Parathyroid adenoma (tissue), 2 donors: ENCODE results near the gene CPA5.

Source experiments
- H2AFZ ChIP-seq: fragments of 300-600 bp; sonication (generic); one replicate; pipeline ENCODE4 v1.7.0; 2017; ENCODE audit warnings: antibody characterized with exemption, mild to moderate bottlenecking
- H3K27ac ChIP-seq: fragments of 300-600 bp; sonication (generic); one replicate; pipeline ENCODE4 v1.7.0; 2017
- H3K27me3 ChIP-seq: fragments of 300-600 bp; sonication (generic); one replicate; pipeline ENCODE4 v1.7.0; 2017; ENCODE audit warnings: low read length; ENCODE audit not compliant: control insufficient read depth, insufficient read depth
- H3K36me3 ChIP-seq: fragments of 300-600 bp; sonication (generic); one replicate; pipeline ENCODE4 v1.7.0; 2017; ENCODE audit warnings: low read length; ENCODE audit not compliant: control insufficient read depth, insufficient read depth
- H3K4me1 ChIP-seq: fragments of 300-600 bp; sonication (generic); one replicate; pipeline ENCODE4 v1.7.0; 2017; ENCODE audit warnings: control low read depth
- H3K4me2 ChIP-seq: fragments of 300-600 bp; sonication (generic); one replicate; pipeline ENCODE4 v1.7.0; 2017; ENCODE audit warnings: low read length
- H3K4me3 ChIP-seq: fragments of 300-600 bp; sonication (generic); one replicate; pipeline ENCODE4 v1.7.0; 2017; ENCODE audit warnings: low read depth, low read length
- H3K79me2 ChIP-seq: fragments of 300-600 bp; sonication (generic); one replicate; pipeline ENCODE4 v1.7.0; 2017; ENCODE audit warnings: control low read depth
- H3K9ac ChIP-seq: fragments of 300-600 bp; sonication (generic); one replicate; pipeline ENCODE4 v1.7.0; 2017; ENCODE audit warnings: mild to moderate bottlenecking
- H3K9me3 ChIP-seq: fragments of 300-600 bp; sonication (generic); one replicate; pipeline ENCODE4 v1.7.0; 2017; ENCODE audit warnings: low read length; ENCODE audit not compliant: control insufficient read depth
- TF ChIP-seq, protein P1 (sequence below): fragments of 300-600 bp; sonication (generic); IDR thresholded peaks from one replicate; pipeline ENCODE4 v1.7.0; 2017; ENCODE audit warnings: antibody characterized with exemption, mild to moderate bottlenecking
- donor health status: primary hyperparathyroidism.

CPA5 gene

DNA sequence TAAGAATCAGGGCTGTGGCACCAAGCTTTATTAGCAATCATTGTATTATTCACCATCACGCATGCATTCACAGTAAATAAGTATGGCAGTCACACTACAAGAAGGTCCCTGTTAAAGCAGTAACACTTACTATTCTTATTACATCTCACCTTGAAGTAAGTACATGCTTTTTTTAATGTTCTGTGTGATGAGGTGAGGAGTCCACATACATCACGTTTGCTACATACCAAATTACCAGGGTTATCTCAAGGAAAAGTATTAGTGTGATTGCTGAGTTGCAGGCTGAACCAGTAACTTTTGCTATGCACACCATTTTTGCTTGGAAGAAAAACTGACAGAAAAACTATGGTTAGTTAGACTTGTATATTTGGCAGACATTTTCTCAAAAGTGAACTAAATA lies 60.4 kb downstream of the CPA5 start:
- Histone ChIP-seq H3K27ac (no peak overlapping the region), H3K36me3 (no peaks in the 10 kb centered on the region), H2AFZ (no peak overlapping the region), H3K27me3 (no peaks in the 10 kb centered on the region), H3K79me2 (no peaks in the 10 kb centered on the region), H3K9me3 (no peaks in the 10 kb centered on the region), H3K4me2 (no peak overlapping the region), H3K9ac (no peak overlapping the region), H3K4me3 (no peak overlapping the region), H3K4me1 (no peaks in the 10 kb centered on the region)
- TF ChIP-seq, protein P1, sequence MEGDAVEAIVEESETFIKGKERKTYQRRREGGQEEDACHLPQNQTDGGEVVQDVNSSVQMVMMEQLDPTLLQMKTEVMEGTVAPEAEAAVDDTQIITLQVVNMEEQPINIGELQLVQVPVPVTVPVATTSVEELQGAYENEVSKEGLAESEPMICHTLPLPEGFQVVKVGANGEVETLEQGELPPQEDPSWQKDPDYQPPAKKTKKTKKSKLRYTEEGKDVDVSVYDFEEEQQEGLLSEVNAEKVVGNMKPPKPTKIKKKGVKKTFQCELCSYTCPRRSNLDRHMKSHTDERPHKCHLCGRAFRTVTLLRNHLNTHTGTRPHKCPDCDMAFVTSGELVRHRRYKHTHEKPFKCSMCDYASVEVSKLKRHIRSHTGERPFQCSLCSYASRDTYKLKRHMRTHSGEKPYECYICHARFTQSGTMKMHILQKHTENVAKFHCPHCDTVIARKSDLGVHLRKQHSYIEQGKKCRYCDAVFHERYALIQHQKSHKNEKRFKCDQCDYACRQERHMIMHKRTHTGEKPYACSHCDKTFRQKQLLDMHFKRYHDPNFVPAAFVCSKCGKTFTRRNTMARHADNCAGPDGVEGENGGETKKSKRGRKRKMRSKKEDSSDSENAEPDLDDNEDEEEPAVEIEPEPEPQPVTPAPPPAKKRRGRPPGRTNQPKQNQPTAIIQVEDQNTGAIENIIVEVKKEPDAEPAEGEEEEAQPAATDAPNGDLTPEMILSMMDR, result no peak

DNA sequence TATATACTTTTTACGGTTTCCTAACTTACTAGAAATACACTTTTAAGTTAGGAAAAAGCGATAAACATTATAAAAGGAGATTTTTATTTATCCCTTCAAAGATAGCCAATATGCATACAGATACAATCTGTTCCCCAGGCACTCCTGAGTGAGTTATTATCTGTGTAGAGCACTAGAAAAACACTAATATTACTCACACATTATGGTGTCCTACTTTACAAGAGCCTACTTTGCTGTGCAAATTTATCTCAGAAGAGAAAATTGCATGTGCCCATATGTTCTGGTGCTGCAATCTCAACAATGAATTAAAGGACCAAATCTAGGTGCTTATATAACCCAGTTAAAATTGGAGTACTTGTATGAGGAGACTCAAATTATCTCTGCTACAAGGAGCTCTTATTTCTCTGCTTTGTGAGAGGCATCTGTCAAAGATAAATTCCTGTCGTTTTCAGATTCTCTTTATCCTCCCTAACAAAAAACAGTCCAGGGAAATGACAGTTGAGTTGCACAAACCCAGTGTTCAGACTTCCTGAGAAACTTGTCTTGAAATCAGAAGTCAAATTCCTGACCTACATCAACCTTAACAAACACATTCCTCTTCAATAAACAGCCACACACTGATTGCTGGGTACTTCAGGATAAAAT lies 64.6 kb downstream of the CPA5 start:
- H3K4me2 ChIP-seq, result no peak overlapping the region
- TF ChIP-seq, protein P1, result no peak
- no peak overlapping the region for H3K4me3 ChIP-seq
- H3K9me3 ChIP-seq, result no peaks in the 10 kb centered on the region
- H3K4me1 ChIP-seq, result no peaks in the 10 kb centered on the region
- H3K36me3 ChIP-seq, result no peaks in the 10 kb centered on the region
- no peak overlapping the region for H2AFZ ChIP-seq
- H3K79me2 ChIP-seq, result no peaks in the 10 kb centered on the region
- no peak overlapping the region for H3K9ac ChIP-seq
- no peaks in the 10 kb centered on the region for H3K27me3 ChIP-seq
- no peak overlapping the region for H3K27ac ChIP-seq

DNA sequence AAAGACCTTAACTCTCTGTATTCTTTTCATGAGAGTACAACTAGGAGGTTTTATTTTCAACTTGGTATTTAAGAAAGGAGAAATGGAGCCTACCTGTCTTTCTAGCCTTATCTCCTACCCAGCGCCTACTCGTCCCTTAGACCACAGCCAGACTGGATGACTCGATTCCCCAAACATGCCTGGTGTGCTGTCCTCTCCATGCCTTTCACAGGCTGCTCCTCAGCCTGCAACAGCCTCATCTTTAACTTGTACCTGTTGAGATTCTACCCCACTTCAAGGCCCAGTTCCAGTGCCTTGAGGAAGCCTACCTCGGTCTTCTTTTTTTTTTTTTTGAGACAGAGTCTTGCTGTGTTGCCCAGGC lies 65.1 kb downstream of the CPA5 start:
- H3K9ac ChIP-seq, result no peak overlapping the region
- H3K4me3 ChIP-seq, result no peak overlapping the region
- TF ChIP-seq, protein P1, result no peak
- H3K9me3 ChIP-seq, result no peaks in the 10 kb centered on the region
- H3K4me2 ChIP-seq, result no peak overlapping the region
- H3K36me3 ChIP-seq, result no peaks in the 10 kb centered on the region
- H3K4me1 ChIP-seq, result no peaks in the 10 kb centered on the region
- H3K79me2 ChIP-seq, result no peaks in the 10 kb centered on the region
- H3K27ac ChIP-seq, result no peak overlapping the region
- H3K27me3 ChIP-seq, result no peaks in the 10 kb centered on the region
- H2AFZ ChIP-seq, result no peak overlapping the region

DNA sequence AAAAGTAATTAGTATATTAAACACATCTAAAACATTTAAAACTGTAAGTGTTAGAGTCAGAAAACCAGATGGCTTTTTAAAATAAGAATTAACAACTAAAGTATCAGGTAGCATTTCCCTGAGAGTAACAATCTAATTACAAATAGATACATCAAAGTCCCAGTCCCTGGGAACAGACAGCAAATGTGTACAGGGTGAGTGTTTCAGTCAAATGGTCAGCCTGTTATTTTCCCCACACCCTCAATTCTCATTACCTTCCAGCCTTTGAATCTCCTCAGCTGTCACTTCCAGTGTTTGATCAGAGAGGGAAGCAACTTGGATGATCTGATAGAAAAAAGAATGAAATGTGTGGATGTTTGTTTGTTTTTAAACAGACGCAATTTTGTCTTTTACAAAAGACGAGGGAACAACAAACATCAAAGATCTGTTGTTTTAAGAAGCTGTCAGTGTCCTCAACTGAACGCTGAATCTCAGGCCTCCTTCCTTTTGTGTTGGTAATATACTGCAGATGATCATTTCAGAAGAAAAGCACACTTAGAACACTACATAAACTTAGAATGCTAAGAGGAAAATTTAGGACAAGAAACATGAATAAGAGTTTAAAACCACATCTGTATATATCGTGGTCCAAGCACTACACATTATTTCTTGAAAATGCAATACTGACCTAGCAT lies 66.4 kb downstream of the CPA5 start:
- Histone ChIP-seq H2AFZ (no peak overlapping the region), H3K27me3 (no peaks in the 10 kb centered on the region), H3K27ac (no peak overlapping the region), H3K36me3 (no peaks in the 10 kb centered on the region), H3K4me2 (no peak overlapping the region), H3K4me3 (no peak overlapping the region), H3K4me1 (no peaks in the 10 kb centered on the region), H3K9me3 (no peaks in the 10 kb centered on the region), H3K9ac (no peak overlapping the region), H3K79me2 (no peaks in the 10 kb centered on the region)
- TF ChIP-seq, protein P1, result no peak

- Histone ChIP-seq H3K27ac (no peak overlapping the region), H3K9me3 (no peaks in the 10 kb centered on the region), H3K79me2 (no peaks in the 10 kb centered on the region), H3K4me2 (no peak overlapping the region), H2AFZ (no peak overlapping the region), H3K4me1 (no peaks in the 10 kb centered on the region), H3K9ac (no peak overlapping the region), H3K27me3 (no peaks in the 10 kb centered on the region), H3K4me3 (no peak overlapping the region), H3K36me3 (no peaks in the 10 kb centered on the region)
- TF ChIP-seq, protein P1, result no peak
Observed at GRCh38 chr7:130413201-130413600, 68.6 kb downstream of the CPA5 start.
